Superior temporal gyrus (tissue), 1 donor: ENCODE results near the gene SYT7.

ENCODE experiments used
- DNase-seq: peaks from one replicate; pipeline ENCODE4 v3.0.0-alpha.2; 2016; ENCODE audit errors: extremely low spot score

The SYT7 gene

DNA sequence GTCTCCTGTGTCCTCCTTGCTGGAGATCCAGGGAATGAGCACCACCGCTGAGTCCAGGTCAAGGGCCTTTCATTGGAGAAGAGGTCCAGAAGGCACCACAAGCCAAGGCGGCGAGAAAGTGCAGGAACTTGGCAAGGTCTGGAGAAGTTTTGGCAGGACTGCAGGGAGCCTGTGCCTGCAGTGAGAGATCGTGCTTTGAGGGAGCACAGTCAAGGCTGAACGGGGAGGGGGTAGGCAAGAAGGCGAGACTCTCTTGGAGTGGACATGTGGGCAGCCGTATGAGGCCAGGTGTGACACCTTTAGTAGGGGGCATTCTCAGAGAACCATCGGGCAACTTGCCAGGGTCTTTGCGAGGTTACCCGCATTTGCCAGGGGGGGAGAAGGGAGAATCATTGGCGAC, 41.9 kb downstream of the SYT7 start:
- DNase-seq: no peak

DNA sequence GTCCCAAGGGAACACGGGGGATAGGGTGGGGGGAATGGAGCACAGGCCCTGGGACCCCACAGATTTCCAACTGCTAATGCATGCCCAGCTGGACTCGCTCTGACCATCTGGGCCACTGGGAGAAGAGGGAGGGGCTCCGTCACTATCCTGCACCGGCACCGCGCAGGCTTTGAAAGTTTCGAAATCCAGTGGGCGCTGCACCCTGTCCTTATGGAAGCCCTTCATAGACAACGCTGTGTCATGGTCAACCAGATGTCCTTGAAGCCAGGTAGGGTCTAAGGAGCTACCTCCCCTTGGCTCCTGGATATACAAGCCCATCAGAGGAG, 42.3 kb downstream of the SYT7 start:
- DNase-seq: no peak

DNA sequence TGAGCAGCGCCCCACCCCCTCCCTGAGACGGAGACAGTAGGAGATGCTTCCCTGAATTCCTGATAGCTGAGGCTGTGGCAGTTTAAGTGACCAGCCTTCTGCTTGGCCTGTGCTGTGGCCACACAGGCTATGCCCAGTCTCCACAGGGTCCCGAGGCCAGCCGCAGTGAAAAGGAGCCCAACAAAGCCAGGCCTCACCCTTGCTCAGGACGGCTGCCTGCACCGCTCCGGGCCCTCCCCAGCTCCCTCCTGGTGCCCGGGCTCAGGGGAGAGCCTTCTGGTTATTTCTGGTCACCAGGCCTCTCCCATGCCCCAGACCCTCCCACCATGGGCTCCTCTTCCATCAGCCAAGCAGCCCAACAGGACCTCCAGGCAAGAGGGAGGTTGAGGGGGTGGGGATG, 43.5 kb downstream of the SYT7 start:
- DNase-seq: no peak

DNA sequence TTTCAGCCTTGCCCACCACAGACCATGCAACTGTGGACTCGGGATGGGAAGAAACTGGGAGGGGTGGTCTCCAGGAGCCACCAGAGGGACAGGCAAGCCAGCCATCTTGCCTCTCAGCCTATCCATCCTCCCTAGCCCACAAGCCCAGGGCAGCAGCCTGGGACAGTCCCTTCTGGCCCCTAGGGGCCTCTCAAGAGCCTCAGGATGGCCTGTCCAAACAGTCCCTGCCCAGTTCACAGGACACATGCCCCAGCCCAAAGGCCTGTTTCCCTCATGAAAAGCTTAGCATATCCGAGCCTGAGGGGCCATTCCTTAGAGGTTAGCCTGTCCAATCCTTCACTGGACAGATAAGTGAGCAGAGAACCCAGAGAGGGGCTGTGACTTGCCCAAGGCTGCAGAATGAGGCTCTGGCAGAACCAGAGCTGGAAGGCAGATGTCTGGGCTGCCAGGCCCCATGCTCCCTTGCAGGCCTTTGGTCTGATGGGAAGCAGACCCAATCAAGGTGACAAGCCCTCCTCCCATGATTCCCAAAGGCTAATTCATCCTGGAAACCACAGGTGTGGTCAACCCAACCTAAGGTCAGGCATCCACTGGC, 44.1 kb downstream of the SYT7 start:
- no peak for DNase-seq

DNA sequence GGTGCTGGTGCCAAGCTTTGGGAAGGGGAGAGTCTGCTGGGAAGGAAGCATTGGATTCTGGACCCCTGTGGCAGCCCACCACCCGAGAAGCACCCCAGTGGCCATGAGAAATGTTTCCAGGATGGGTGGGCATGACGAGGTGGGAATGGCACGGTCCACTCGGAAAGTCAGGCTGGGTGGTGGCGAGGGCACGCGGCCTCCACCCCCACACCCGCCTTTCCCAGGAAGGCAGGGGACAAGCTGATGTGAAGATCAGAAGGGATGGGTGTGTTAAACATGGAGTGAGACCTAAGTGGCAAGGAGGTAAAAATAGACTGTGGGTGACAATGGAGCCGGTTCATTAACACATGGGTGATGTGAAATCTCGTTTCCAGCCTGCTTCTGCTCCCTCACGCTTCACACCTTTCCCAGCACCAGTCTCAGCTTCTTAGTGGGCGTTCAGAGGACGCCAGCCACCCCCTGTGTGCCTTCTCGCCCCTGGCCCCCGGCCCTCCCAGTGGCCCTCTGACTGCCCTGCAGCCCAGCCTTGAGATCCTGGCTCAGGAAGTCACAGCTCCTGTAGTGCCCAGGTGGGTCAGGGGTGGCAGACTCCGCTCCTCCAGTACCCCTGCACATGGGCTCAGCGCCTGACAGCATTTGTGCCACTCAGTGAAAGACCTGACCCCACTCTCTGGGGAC, 44.7 kb downstream of the SYT7 start:
- no peak for DNase-seq

DNA sequence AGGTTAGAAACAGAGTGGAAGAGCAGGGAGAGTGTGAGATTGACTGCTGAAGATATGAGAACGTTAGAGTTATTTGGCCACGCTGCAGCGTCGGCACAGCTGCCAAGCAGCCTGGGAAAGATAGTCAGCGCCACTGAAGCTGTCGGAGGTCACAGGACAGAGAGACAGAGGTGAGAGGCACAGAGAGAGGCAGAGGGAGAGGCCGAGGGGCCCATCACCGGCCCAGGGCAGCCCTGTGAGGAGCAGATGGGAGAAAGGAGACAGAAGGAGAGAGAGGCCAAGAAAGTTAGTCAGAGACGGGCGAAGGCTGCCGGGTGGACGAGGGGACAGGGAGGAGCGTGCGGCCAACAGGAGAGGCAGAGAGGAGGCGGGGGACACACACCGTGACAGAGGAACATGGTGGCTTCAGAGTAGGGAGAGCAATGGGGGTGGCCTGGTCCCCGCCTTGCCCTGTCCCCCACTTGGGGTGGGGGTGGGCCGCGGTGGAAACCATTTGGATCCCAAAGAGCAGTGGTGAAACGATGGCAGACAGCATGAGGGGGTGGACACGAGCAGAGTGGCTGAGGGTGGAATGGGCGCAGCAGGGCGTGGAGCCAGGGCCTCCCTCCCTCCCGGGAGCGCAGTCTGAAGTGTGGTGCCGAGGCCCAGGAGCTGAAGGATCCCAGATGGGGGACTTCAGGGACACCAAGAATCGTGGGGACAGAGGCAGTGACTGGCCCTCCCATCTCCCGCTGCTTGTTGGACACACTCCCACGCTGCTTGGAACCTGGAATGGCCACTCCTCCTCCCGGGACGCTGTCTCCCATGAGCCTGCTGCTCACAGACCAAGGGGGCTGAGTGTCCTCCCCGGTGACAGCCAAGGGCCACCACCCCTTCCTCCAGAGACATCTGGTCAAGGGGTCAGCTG, 45.7 kb downstream of the SYT7 start:
- no peak for DNase-seq

DNA sequence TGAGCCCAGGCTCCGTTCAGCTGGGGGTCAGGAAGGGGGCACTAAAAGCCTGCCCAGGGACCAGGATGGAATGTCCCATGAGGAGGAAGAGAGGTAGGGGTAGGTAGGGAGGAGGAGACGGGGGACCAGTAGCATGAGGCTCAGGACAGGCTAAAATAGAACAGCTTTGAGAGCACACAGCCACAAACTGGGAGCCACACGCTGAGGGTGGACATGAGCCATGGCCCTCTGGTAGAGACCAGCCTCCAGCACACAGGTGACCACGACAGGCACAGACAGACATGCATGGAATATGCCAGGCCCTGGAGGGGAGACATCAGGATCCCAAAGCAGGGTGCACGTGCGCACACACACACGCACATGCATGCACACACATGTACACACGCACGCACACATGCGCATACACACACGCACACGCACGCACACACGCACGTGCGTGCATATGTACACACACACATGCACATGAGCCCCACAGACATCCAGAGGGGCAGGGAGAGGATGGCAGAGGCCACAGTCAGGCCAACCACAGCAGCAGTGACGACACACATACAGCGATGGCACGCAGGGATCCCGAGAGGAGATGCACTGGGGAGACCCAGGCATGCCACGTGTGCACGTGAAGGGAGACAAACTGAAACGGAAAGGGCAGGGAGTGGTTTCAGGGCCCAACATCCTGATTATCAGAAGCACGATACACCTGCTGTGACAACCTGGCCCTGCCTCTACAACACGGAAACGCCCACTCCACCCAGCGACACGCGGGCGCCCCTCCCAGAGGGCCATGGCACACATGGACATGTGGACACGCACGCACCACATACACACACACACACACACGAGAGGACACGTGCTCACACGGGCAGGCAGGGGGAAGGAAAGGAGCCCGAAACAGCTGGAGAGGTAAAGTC, 46.6 kb downstream of the SYT7 start:
- DNase-seq: no peak

DNA sequence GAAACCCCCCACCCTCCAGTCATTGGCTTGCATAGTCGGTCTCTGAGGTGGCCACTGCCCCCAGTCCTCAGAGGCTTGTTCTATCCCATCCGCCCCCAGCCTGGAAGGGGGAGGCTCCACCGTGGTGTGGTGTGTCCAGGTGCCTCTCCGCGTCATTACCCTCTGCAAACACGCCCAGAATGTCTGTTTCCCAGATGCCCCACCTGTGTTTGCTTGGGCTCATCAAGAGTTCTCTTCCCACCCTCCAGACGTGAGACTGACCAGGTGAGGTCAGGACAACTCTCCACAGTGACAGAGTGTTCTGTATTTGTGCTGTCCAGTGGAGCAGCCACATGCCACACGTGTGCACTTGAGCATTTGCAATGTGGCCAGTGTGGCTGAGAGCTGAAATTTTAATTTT, 47.5 kb downstream of the SYT7 start:
- DNase-seq: no peak

DNA sequence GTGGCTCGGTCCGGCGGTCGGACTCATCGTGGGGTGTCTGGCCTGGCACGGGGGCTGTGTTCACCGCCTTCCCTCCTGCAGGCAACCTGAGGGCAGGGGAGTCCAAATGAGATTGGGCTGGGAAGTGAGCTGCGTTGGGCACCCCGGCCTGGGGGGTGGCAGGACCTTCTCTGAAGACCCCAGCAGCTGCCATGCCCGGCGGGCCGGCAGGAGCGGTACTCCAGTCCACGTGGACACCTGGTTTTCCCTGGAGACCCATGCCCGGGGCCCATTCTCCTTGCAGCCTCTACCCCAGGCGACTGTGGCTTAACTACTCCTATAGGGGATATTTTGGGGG, 47.9 kb downstream of the SYT7 start:
- DNase-seq: no peak

DNA sequence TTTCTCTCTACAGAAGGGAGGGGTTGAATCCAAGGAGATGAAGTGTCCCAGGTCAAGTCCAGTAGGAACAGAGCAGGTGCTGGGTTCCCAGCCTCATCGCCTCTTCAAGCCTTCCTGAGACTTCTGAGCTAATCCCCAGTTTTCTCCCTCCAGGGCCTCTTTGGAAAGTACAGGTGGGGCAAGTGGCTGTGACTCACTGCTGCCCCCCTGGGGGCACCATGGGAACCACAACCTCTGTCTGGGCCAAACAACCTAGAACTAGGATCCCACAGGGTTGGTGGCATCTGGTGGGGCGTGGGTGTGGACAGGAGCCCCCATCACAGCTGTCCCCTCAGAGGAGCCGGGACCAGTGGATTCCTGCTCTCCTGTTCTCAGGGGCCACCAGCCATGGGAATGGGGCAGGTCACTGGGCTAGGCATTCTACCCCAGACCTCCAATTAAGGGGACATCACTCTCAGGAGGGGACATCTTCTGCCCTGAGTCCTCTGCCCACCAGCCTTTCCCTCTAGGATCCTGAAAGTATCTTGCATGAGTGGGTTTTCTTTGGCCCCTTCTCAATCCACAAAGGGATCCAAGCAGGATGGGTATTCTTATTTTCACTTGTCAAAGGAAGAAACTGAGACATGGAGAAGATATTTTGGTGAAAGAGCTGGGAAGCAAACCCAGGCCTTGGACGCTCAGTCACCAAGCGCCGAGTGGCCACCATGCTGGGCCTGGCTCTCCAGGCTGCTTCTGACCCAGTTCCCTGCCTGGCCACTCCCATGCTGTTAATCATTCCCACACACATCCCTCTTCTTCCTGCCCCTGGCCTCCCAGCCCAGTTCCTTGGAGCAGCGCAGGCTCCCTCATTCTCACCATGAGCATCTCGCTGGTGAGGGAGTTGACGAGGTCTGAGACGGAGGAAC, 48.5 kb downstream of the SYT7 start:
- no peak for DNase-seq

DNA sequence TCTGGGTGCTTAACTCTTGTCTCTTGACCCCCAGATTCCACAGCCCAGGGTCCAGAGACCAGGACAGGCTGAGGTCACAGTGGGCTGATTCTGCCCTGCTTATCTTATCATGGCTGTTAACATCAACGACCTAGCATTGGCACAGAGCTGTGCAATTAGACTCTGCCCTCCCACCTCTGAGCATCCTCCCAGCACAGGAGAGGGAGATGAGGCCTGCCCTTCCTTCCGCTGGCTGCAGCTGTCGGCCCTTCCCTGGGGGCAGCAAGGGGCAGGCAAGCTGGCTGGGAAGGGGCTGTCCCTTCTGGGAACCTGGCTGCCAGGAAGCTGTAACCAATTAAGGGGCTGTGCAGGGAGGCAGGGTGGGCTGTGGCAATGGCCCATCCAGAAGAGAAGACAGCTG, 49.8 kb downstream of the SYT7 start:
- no peak for DNase-seq

DNA sequence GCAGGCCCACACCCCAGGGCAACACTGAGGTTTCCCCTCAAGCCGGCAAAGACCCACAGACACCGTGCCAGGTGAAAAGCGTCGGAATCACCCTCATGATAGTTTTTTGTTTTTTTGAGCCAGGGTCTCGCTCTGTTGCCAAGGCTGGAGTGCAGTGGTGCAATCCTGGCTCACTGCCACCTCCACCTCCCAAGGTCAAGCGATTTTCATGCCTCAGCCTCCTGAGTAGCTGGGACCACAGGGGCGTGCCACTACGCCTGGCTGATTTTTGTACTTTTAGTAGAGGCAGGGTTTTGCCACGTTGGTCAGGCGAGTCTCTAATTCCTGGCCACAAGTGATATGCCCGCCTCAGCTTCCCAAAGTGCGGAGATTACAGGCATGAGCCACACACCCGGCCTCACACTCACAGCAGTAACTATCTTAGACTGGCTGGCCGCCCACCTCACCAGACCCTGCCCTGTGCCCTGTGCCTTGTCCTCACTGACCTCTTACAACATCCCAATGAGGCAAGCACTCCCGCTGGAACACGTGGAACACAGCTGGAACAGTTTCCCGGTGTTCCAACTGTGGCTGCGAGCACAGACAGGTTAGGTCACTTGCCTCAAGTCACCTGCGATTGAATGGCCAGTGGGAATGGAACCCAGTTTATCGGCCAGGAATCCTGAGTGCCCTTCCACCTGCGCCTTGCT, 51.2 kb downstream of the SYT7 start:
- DNase-seq: no peak

DNA sequence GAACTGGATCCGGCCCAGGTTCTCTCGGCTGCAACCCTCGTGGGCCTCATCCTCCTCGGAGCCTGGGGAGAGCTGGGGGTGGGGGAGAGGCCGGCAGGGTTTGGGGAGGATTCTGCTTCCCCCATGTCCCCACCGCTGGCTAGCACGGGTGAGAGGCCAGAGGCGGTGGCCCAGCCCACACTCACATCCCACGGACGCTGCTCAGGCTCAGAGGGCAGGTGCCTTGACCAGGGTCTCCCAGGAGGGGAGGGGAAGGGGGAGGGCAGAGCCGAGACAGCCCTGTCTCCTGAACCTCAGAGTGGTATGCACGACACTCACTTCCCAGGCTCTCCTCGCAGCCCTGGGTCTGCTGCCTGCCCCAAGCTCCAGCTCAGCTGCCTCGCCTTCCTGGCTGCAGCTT, 52.8 kb downstream of the SYT7 start:
- DNase-seq: no peak

DNA sequence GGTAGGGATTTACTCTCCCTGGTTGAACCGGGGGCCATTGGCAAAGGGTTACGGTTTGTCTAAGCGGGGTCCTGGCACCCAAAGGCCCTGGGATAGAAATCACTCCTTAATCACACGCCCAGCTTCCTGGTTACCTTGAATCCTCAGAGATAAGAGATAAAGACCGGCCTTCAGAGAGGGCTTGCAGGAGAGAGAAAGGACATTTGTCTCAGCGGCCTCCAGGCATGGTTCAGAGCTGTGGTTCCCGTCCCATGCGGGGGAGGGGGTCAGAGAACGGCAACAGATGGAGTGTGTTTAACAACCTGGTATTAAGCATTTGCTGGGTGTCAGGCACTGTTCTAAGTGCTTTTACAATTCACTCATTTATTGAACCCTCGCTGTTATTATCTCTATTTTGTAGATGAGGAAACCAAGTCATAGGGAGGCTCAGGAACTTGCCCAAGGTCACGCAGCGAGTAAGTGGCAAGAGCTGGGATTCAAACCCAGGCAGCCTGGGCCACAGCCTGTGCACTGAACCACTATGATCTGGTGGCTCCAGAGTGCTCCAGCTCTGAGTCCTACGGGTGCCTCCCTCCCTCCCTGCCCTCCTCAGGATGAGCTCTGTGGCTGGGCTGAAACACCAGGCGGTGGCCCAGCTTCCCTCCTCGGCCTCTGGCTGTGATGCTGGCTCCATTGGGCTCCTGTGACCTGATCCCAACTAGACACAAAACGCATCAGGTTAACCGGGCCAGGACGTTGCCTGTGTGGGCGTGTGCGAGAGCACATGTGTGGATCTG, 53.7 kb downstream of the SYT7 start:
- DNase-seq: no peak

DNA sequence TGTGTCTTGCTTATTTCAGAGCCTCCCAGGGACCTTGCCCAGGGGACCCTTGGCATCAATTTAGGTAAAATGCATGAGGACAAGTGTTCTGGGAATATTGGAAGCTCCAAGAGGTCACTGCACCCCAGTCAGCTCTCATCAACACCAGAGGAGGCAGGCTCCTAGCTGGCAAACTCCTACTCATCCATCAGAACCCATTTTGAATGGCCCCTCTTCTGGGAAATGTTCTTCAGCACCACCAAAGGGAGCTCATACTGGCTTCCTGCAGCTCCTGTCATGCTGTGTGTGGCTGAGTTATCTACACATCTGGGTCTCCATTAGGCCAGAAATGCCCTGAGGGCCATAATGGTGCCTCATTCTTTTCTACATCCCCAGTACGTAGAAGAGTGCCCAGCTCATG, 54.6 kb downstream of the SYT7 start:
- DNase-seq: no peak

DNA sequence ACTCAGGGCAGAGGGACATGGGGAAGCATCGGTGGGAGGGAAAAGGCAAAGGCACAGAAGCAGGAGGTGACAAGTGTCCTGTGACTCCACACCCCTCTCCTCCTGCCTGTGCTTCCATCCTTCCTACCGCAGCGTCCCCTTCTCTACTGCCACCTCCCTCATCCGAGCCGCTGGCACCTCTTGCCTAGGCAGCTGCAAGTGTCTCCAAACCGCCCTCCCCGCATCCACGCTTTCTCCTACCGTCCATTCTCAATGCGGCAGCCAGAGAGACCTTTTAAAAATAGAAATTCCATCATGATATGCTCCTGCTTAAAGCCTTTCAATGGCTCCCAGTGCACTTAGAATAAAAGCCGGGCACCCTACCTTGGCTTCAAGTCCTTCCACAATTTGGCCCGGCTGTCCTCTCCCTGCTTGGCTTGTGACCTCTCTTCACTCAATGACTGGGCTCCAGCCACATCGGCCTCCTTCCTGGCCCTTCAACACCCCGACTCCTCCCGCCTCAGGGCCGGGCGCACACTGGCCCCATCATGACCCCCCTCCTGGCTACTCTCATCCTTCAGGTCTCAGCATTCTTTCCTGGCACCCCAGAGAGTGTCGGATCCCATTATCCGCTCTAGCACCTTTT, 55.8 kb downstream of the SYT7 start:
- no peak for DNase-seq

DNA sequence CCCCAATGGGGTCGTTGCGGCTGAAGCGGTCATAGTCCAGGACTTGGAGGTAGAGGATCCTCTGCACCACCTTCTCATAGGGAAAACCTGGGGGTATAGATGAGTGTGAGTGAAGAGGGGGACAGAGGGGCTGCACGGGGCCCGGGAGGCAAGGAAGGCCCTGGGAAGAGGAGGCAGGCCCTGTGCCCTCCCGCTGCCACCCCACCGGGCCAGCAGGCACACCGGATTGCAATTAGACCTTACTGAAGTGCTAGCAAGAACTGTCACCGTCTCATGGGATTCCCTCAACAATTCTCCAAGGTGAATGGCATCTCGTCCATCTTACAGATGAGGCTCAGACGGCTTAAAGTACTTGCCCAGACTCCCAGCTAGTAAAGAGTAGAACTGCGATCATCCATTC, 56.4 kb downstream of the SYT7 start:
- DNase-seq: no peak

DNA sequence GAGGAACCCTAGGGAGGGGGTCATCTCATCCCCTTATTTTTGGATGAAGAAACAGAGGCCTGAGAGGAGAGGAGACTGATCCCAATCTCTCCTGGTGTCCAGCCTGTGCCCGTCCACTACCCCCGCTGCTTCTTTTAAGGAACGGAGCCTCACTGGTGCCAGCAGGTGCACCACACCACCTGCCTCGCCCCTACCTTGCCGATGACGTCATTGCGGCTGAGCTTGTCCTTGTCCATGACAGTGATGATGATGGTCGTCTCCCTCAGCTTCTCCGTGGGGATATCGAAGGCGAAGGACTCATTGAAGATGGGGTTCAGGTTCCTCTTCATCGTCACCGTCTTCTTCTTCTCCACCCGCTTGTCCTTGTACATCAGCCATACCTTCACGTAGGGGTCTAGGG, 58.0 kb downstream of the SYT7 start:
- DNase-seq: no peak

DNA sequence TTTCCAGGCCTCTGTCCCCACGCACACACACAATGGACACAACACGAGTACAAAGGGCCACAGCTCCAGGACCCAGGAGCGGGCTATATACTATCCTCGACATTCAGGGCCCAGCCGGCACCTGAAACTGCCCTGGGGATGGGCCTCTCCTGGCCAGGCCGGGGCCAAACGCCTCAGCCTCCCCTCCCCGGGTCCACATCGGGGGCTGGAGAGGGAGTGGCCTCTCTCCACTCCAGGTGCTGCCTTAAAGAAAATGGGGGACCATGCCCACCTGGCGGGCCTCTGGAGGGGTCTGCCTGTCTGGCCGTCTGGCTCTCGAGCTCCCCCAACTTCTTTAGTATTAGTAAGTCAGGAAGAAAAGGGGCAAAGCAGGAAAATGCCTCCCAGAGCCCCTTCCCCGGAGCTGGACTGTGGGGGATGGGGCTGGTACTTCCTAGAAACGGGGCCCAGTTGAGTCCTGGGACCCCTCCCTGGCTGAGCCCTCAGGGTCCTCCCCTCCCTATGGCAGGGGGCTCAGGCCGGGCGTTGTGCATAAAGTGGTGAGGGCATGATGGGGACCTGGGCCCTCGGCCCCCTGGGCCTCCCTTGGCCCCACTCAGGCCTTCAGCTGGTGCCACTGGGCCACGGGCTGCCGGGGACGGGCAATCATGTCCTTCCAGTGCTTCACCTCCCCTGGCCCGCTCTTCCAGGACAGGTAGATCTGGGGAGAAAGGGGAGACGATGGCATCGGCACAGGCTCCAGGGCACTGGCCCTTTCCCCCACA, 62.7 kb downstream of the SYT7 start:
- no peak for DNase-seq
